Breast epithelium (tissue), 4 donors: ENCODE data around the gene TAS2R31. TPM values are rescaled to one million over a fixed set of nuclear protein-coding genes. Genes with fewer than 3 reads are reported as not detected.
"Not testable (repeated sequence)": the region's sequence is repeated elsewhere in the genome, so short reads cannot be mapped to it uniquely, and the experiment has no call there.

ENCODE experiments used
- DNase-seq, 2 donors: peaks; one replicate each; pipeline ENCODE4 v3.0.0-alpha.2; 2019; ENCODE audit warnings: low spot score in 2 of 2
- H3K27ac ChIP-seq, 2 donors: fragments of 200-600 bp; sonication (generic) in 1 of 2; one replicate each; pipeline ENCODE4 v1.5.1; 2016 to 2019; ENCODE audit warnings: mild to moderate bottlenecking in 1 of 2
- H3K27me3 ChIP-seq, 2 donors: fragments of 200-600 bp; sonication (generic) in 1 of 2; one replicate each; pipeline versions ENCODE4 v1.5.1 to v1.6.0; 2017 to 2019; ENCODE audit warnings: control low read depth in 1 of 2, mild to moderate bottlenecking in 1 of 2
- H3K36me3 ChIP-seq: fragments of 200-600 bp; one replicate; pipeline ENCODE4 v1.5.1; 2019
- H3K4me1 ChIP-seq, 2 donors: fragments of 200-600 bp; sonication (generic); one replicate each; pipeline ENCODE4 v1.5.1; 2016 to 2019; ENCODE audit warnings: control low read depth in 1 of 2
- H3K4me3 ChIP-seq, 3 donors: fragments of 200-600 bp; sonication (generic); 1 replicate in 2 of 3; 2 replicates in 1 of 3; pipeline ENCODE4 v1.5.1; 2016 to 2019; ENCODE audit warnings: mild to moderate bottlenecking in 3 of 3, moderate library complexity in 2 of 3
- H3K9me3 ChIP-seq, 2 donors: fragments of 200-600 bp; sonication (generic) in 1 of 2; one replicate each; pipeline ENCODE4 v1.5.1; 2016 to 2019; ENCODE audit warnings: control low read depth in 1 of 2
- POLR2A ChIP-seq: fragments of 450-650 bp; IDR thresholded peaks from one replicate; pipeline ENCODE4 v1.6.1; 2016; ENCODE audit warnings: antibody characterized with exemption, mild to moderate bottlenecking, moderate library complexity
- POLR2AphosphoS5 ChIP-seq, 3 donors: sonication (generic); formaldehyde crosslinking; IDR thresholded peaks; one replicate each; pipeline ENCODE4 v1.6.1; 2017; ENCODE audit warnings: antibody characterized with exemption in 3 of 3
- intact Hi-C: fragments of 100-400 bp; cut with DNase I; formaldehyde crosslinking; loops from one replicate; pipeline ENCODE4 v1.15.1; 2023; ENCODE audit warnings: low total_unique reads
- total RNA-seq, 3 donors: library from RNA; depleted of rRNA; stranded (reverse); fragments of >200 nt; gene quantifications; one replicate each; pipeline ENCODE4 v1.1.0, GENCODE V29; 2016
- TF ChIP-seq, protein P1 (sequence below), 3 donors: fragments of 450-650 bp; IDR thresholded peaks; one replicate each; pipeline ENCODE4 v1.5.1; 2016 to 2017; ENCODE audit warnings: antibody characterized with exemption in 3 of 3, mild to moderate bottlenecking in 3 of 3, moderate library complexity in 3 of 3

The TAS2R31 gene
- total RNA-seq, 3 donors from 2014 or later = 6.1 to 8.2 (median 6.9) TPM

DNA sequence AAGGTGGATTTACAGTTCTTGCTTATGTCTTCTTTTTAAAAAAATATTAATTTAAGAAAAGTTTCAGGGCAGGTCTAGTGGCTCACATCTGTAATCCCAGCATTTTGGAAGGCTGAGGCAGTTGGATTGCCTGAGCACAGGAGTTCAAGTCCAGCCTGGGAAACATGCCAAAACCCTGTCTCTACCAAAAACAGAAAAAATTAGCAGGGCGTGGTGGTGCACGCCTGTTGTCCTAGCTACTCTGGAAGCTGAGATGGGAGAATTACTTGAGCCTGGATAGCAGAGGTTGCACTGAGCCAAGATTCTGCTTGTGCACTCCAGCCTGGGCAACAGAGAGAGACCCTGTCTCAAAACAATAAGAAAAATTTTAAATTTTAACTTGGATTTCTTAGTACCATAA, 36.3 kb upstream of the TAS2R31 start:
- no peaks in the 10 kb centered on the region for H3K27me3 ChIP-seq
- no peak for DNase-seq
- no peaks in the 10 kb centered on the region for H3K9me3 ChIP-seq
- H3K27ac ChIP-seq = no peak overlapping the region
- TF ChIP-seq POLR2AphosphoS5 (IDR thresholded peaks at IDR 0.05) = no peak
- no peak for TF ChIP-seq POLR2A
- H3K4me3 ChIP-seq = no peak overlapping the region
- no peaks in the 10 kb centered on the region for H3K36me3 ChIP-seq
- no peaks in the 10 kb centered on the region for H3K4me1 ChIP-seq
- intact Hi-C loops = no loop called here

DNA sequence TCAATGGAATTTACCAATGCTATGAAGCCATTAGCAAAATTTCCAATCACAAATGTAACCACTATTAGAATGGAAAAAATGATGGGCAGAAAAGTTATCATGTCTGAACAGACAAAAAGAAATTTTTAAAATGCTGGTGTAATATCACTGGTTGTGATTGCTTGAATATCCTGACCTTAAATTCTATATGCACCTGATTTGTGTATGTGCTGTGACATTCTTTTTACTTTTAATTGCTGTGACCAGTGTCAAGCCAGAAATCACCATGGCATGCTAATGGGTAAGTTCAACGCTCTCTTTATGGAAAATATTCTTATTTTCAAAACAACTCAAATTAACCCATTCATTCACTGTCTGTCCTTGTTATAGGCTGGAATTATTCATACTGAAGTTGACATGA, 31.0 kb upstream of the TAS2R31 start, which contains the start of gene TAS2R46:
Gene TAS2R46, minus strand, starts transcription at position 101 of the 400 bp plus-strand sequence. Its CDS starts 0 bp downstream, at position 101.
- H3K36me3 ChIP-seq, H3K27ac ChIP-seq, H3K27me3 ChIP-seq, H3K4me3 ChIP-seq, DNase-seq, H3K4me1 ChIP-seq, H3K9me3 ChIP-seq, intact Hi-C loops: not testable (repeated sequence)

DNA sequence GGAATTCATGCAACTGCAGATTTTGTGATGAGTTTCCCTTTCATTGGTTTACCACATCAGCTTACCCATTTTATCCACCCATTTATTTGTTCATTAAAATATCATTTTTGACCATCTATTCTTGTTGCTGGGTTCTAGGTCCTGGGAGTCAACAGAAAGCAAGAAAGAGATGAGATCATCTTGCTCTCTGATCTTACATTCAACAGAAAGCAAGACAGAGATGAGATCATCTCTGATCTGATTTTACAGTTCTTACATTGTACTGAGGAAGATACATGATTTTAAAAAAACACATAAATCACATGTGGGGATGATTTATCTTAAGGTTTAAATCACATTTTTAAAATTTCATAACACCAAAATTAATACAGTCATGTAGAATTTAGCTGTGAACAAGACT, 28.6 kb upstream of the TAS2R31 start:
- TF ChIP-seq, protein P1, sequence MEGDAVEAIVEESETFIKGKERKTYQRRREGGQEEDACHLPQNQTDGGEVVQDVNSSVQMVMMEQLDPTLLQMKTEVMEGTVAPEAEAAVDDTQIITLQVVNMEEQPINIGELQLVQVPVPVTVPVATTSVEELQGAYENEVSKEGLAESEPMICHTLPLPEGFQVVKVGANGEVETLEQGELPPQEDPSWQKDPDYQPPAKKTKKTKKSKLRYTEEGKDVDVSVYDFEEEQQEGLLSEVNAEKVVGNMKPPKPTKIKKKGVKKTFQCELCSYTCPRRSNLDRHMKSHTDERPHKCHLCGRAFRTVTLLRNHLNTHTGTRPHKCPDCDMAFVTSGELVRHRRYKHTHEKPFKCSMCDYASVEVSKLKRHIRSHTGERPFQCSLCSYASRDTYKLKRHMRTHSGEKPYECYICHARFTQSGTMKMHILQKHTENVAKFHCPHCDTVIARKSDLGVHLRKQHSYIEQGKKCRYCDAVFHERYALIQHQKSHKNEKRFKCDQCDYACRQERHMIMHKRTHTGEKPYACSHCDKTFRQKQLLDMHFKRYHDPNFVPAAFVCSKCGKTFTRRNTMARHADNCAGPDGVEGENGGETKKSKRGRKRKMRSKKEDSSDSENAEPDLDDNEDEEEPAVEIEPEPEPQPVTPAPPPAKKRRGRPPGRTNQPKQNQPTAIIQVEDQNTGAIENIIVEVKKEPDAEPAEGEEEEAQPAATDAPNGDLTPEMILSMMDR (IDR thresholded peaks at IDR 0.05) = no peak
- TF ChIP-seq POLR2AphosphoS5 (IDR thresholded peaks at IDR 0.05) = no peak
- no peak for TF ChIP-seq POLR2A
- Histone ChIP-seq H3K9me3 (no peaks in the 10 kb centered on the region), H3K4me3 (no peak overlapping the region), H3K4me1 (no peaks in the 10 kb centered on the region), H3K36me3 (no peaks in the 10 kb centered on the region), H3K27me3 (no peaks in the 10 kb centered on the region), H3K27ac (no peak overlapping the region)
- DNase-seq = no peak
- intact Hi-C loops = no loop called here

DNA sequence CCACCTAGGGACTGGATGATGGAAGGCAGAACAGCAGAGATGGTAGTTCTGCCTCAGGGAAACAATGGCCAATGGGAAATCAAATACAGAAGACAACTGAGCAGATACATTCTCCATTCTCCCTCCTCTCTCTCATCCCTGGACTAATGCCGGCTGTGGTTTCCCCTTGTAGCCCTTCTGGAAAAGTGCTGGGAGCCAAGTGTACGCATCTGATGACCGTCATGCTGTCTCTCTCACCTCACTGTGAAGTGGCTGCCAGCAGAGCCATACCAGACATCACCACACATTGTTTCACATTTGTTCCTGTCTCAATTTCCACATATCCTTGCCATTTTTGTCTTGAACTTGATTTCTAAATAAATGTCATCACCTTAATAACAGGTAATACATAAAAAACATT, 27.8 kb upstream of the TAS2R31 start:
- TF ChIP-seq POLR2A = no peak
- no peak for TF ChIP-seq POLR2AphosphoS5 (IDR thresholded peaks at IDR 0.05)
- DNase-seq = no peak
- intact Hi-C loops = no loop called here
- Histone ChIP-seq H3K36me3 (no peaks in the 10 kb centered on the region), H3K9me3 (no peaks in the 10 kb centered on the region), H3K4me3 (no peak overlapping the region), H3K4me1 (no peaks in the 10 kb centered on the region), H3K27me3 (no peaks in the 10 kb centered on the region), H3K27ac (no peak overlapping the region)

DNA sequence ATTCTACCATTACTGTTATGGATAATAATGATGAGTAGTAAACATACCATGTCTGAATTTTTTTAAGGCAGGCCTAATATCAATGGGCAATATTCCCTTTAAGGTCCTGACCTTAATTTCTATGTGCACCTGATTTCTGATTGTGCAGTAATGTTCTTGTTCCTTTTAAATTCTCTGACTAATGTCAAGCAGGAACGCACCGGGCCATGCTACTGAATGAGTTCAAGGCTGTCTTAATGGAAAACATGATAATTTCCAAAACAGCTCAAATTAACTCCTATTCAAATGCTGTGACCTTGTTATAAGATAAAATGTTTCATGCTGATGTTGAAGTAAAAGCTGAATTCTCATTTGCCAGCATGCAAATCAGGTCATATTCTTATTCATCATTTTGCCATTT, 24.1 kb upstream of the TAS2R31 start:
- H3K27me3 ChIP-seq = no peaks in the 10 kb centered on the region
- DNase-seq = no peak
- H3K4me3 ChIP-seq = no peak overlapping the region
- H3K36me3 ChIP-seq = no peaks in the 10 kb centered on the region
- intact Hi-C loops = no loop called here
- no peak overlapping the region for H3K27ac ChIP-seq
- TF ChIP-seq, protein P1 (IDR thresholded peaks at IDR 0.05) = no peak
- TF ChIP-seq POLR2A (no peak), POLR2AphosphoS5 (IDR thresholded peaks at IDR 0.05) (no peak)
- peaks cover 0 to 3% of the 10 kb centered on the region in 2 donors for H3K9me3 ChIP-seq
- no peaks in the 10 kb centered on the region for H3K4me1 ChIP-seq

DNA sequence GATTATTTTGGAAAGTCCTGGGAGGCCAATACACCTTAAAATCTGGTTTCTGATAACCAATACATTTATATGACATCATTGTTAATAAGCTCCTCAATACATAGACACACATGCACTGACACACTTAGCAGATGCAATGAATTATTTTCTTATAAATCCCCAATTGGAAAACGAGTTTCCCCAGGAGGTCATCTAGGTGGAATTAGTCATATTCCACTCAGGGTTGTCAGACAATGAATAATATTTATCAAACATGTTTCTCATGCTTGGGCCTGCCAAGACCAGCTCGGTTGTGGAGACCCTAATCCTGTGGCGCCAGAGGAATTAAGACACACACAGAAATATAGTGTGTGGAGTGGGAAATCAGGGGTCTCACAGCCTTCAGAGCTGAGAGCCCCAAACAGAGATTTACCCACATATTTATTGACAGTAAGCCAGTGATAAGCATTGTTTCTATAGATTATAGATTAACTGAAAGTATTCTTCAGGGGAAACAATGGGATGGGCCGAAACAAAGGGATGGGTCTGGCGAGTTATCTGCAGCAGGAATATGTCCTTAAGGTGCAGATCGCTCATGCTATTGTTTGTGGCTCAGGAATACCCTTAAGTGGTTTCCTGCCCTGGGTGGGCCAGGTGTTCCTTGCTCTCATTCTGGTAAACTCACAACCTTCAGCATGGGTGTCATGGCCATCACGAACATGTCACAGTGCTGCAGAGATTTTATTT, 18.8 kb upstream of the TAS2R31 start:
- H3K27ac ChIP-seq, H3K4me3 ChIP-seq, H3K27me3 ChIP-seq, H3K4me1 ChIP-seq, H3K36me3 ChIP-seq, intact Hi-C loops, DNase-seq: not testable (repeated sequence)
- H3K9me3 ChIP-seq = peaks cover 0 to 12% of the 10 kb centered on the region in 2 donors

DNA sequence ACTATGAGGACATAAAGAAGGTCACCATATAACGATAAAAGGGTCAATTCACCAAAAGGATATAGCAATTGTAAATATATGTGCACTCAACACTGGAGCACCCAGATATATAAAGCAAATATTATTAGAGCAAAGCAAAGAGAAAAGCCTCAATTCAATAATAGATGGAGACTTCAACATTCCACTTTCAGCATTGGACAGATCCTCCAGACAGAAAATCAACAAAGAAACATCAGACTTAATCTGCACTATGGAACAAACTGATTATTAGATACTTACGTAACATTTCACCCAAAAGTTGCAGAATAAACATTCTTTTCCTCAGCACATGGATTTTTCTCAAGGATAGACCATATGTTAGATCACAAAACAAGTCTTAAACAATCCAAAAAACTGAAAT, 10.2 kb upstream of the TAS2R31 start:
- H3K4me3 ChIP-seq, H3K27me3 ChIP-seq, H3K9me3 ChIP-seq, H3K27ac ChIP-seq, H3K4me1 ChIP-seq, intact Hi-C loops, DNase-seq, H3K36me3 ChIP-seq: not testable (repeated sequence)
